PC-3 (cell line): ENCODE measurements around the gene EPB41L3. TPM values are rescaled to one million over a fixed set of nuclear protein-coding genes. Genes with fewer than 3 reads are reported as not detected.

ENCODE experiments used
- ATAC-seq: fragments of 200-7000 bp; cut with Tn5 transposase; 2 replicates; pipeline ENCODE4 v1.9.1; 2020; ENCODE audit warnings: mild to moderate bottlenecking, moderate library complexity
- BruUV-seq: library from RNA; stranded (reverse); fragments of 400-500 nt; replicated peaks from 2 replicates; lab custom pipeline; 2021; lab: Mats Ljungman, UMichigan
- CTCF ChIA-PET: fragments of 300-600 bp; sonication (Branson Sonifier 250); formaldehyde crosslinking; loops from one replicate; lab custom pipeline; 2022; ENCODE audit warnings: antibody characterized with exemption; lab: Charles Lee
- POLR2A ChIA-PET: fragments of 300-600 bp; sonication (Branson Sonifier 250); formaldehyde crosslinking; loops from one replicate; lab custom pipeline; 2022; ENCODE audit warnings: antibody characterized with exemption; ENCODE audit not compliant: unreplicated experiment; lab: Charles Lee
- DNase-seq: peaks from one replicate; pipeline ENCODE4 v3.0.0-alpha.2; 2015
- H2AFZ ChIP-seq: fragments of 300-600 bp; sonication (generic); 2 replicates; pipeline ENCODE4 v1.6.0; 2016; ENCODE audit warnings: antibody characterized with exemption, low read length
- H3F3A ChIP-seq: fragments of 300-600 bp; sonication (generic); one replicate; pipeline ENCODE4 v1.6.0; 2017; ENCODE audit warnings: antibody characterized with exemption, low read length, control low read depth, mild to moderate bottlenecking; ENCODE audit not compliant: unreplicated experiment
- H3K27ac ChIP-seq: fragments of 300-600 bp; sonication (generic); 2 replicates; pipeline ENCODE4 v1.5.1; 2016; ENCODE audit warnings: mild to moderate bottlenecking, low read length
- H3K27me3 ChIP-seq: fragments of 300-600 bp; sonication (generic); 2 replicates; pipeline ENCODE4 v1.6.1; 2016; ENCODE audit warnings: low read length, mixed read lengths
- H3K36me3 ChIP-seq: fragments of 300-600 bp; sonication (generic); 2 replicates; pipeline ENCODE4 v1.6.1; 2016; ENCODE audit warnings: low read depth, mixed run types, low read length, mixed read lengths
- H3K4me1 ChIP-seq: fragments of 300-600 bp; sonication (generic); 2 replicates; pipeline ENCODE4 v1.5.1; 2016; ENCODE audit warnings: low read length; ENCODE audit not compliant: insufficient read depth
- H3K4me2 ChIP-seq: fragments of 300-600 bp; sonication (generic); 2 replicates; pipeline ENCODE4 v1.6.0; 2016; ENCODE audit warnings: low read length
- H3K4me3 ChIP-seq: fragments of 300-600 bp; sonication (generic); 2 replicates; pipeline ENCODE4 v1.5.1; 2016; ENCODE audit warnings: mild to moderate bottlenecking, low read length, mixed read lengths
- H3K79me2 ChIP-seq: fragments of 300-600 bp; sonication (generic); 2 replicates; pipeline ENCODE4 v1.6.1; 2017; ENCODE audit warnings: low read length, mixed read lengths
- H3K9ac ChIP-seq: fragments of 300-600 bp; sonication (generic); 2 replicates; pipeline ENCODE4 v1.6.0; 2016; ENCODE audit warnings: mild to moderate bottlenecking, low read length
- H3K9me2 ChIP-seq: fragments of 300-600 bp; sonication (generic); replicated peaks from 2 replicates; pipeline ENCODE4 v1.6.1; 2016; ENCODE audit warnings: mixed run types, low read length, mixed read lengths
- H3K9me3 ChIP-seq: fragments of 300-600 bp; sonication (generic); 2 replicates; pipeline ENCODE4 v1.6.1; 2016; ENCODE audit warnings: low read length, mixed read lengths
- H4K20me1 ChIP-seq: fragments of 300-600 bp; sonication (generic); 2 replicates; pipeline ENCODE4 v1.6.1; 2016; ENCODE audit warnings: low read length, mixed read lengths
- EZH2 ChIP-seq: fragments of 300-600 bp; sonication (generic); IDR thresholded peaks from one replicate; pipeline ENCODE4 v1.6.1; 2017; ENCODE audit warnings: antibody characterized with exemption, mild to moderate bottlenecking, low read length; ENCODE audit not compliant: unreplicated experiment
- EZH2phosphoT487 ChIP-seq: fragments of 300-600 bp; sonication (generic); IDR thresholded peaks from 2 replicates; pipeline ENCODE4 v1.6.1; 2018; ENCODE audit warnings: mild to moderate bottlenecking, antibody characterized with exemption, low read length, borderline replicate concordance
- intact Hi-C: fragments of 100-400 bp; cut with micrococcal nuclease; formaldehyde crosslinking; loops from 2 replicates; pipeline ENCODE4 v1.9.0; 2023
- total RNA-seq: library from RNA; depleted of rRNA; stranded (reverse); fragments of >200 nt; gene quantifications from 2 replicates; pipeline ENCODE4 v1.2.3, GENCODE V29; 2014
- TF ChIP-seq, protein P1 (sequence below): fragments of 300-600 bp; sonication (generic); conservative IDR thresholded peaks from 2 replicates; pipeline ENCODE4 v1.5.1; 2017; ENCODE audit warnings: antibody characterized with exemption, low read depth, mild to moderate bottlenecking, low read length

The EPB41L3 gene
- total RNA-seq, 1 experiment from 2014 or later, result 39.5 TPM

DNA sequence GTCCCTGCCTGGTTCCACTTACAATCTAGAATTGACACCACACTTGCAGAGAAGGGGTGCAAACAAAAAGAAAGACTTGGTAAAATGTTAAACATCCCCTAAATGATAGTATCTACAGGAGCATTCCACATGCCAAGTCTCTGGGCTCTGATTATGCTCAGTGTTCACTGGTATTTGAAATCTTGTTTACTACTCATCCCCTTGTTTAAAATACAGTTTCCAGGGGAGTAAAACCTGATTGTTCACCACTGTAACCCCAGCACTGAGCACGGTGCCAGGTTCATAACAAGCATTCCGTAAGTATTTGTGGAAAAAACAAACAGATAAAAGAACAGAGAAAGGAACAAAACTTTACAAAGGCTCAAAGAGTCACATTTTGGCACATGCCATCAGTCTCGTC lies 11.7 kb downstream of the EPB41L3 start:
- no TSS peak for BruUV-seq
- ChIA-PET CTCF (no interaction called here), POLR2A (interaction anchor here (0.6 kb wide), 1 partner anchor 180 kb away, joined by 13 read pairs; no protein-coding TSS in a partner anchor)
- TF ChIP-seq, protein P1, sequence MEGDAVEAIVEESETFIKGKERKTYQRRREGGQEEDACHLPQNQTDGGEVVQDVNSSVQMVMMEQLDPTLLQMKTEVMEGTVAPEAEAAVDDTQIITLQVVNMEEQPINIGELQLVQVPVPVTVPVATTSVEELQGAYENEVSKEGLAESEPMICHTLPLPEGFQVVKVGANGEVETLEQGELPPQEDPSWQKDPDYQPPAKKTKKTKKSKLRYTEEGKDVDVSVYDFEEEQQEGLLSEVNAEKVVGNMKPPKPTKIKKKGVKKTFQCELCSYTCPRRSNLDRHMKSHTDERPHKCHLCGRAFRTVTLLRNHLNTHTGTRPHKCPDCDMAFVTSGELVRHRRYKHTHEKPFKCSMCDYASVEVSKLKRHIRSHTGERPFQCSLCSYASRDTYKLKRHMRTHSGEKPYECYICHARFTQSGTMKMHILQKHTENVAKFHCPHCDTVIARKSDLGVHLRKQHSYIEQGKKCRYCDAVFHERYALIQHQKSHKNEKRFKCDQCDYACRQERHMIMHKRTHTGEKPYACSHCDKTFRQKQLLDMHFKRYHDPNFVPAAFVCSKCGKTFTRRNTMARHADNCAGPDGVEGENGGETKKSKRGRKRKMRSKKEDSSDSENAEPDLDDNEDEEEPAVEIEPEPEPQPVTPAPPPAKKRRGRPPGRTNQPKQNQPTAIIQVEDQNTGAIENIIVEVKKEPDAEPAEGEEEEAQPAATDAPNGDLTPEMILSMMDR, result no peak
- no peak for TF ChIP-seq EZH2
- H3K27me3 ChIP-seq, result no peaks in the 10 kb centered on the region
- H3K4me2 ChIP-seq, result no peak overlapping the region
- intact Hi-C loops, result no loop called here
- H3K9me3 ChIP-seq, result no peaks in the 10 kb centered on the region; the same call in 1 of the 2 replicates
- no peaks in the 10 kb centered on the region for H3K4me1 ChIP-seq
- peaks cover 8% of the 10 kb centered on the region for H3K79me2 ChIP-seq
- H3K9me2 ChIP-seq, result no peaks in the 10 kb centered on the region
- no peaks in the 10 kb centered on the region for H4K20me1 ChIP-seq
- H3K36me3 ChIP-seq, result no peaks in the 10 kb centered on the region
- no peak for DNase-seq
- H3F3A ChIP-seq, result no peaks in the 10 kb centered on the region
- H3K9ac ChIP-seq, result no peak overlapping the region
- no peak overlapping the region for H3K27ac ChIP-seq
- H3K4me3 ChIP-seq, result no peak overlapping the region
- H2AFZ ChIP-seq, result no peak overlapping the region
- no peak for ATAC-seq

DNA sequence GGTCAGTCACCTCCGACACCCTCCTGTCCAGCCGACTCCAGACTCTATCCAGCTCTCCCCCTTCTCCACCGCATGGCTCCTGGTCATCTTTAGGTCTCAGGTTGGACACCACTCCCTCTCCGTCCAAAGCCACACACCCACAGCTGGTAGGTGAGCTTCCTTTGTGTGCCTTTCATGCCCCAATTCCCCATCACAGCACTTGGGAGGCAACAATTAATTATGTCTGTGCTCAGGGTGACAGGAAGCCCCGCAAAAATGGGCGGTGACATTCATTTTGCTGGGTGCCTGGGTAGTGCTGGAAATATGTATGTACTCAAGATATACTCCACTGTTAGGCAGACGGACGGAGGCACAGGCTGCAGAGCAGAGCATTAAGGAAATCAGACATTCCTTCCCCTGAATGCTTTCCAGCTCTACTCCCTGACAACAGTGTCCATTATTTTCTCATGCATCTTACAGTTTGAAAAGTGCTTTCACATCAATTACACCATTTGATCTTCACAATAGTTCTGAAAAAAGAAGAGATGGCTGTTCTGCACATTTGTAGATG lies 13.1 kb downstream of the EPB41L3 start:
- Histone ChIP-seq H3K27me3 (no peaks in the 10 kb centered on the region), H3K9ac (no peak overlapping the region), H3K36me3 (no peaks in the 10 kb centered on the region), H3K4me2 (no peak overlapping the region), H3K79me2 (peaks cover 4% of the 10 kb centered on the region; the same call in 1 of the 2 replicates), H3K9me2 (no peaks in the 10 kb centered on the region), H2AFZ (no peak overlapping the region), H3F3A (no peaks in the 10 kb centered on the region), H3K4me3 (no peak overlapping the region), H3K27ac (no peak overlapping the region), H3K9me3 (no peaks in the 10 kb centered on the region; the same call in 1 of the 2 replicates), H4K20me1 (no peaks in the 10 kb centered on the region), H3K4me1 (no peaks in the 10 kb centered on the region)
- BruUV-seq, result no TSS peak
- TF ChIP-seq EZH2phosphoT487 (no peak), EZH2 (no peak)
- TF ChIP-seq, protein P1, result no peak
- ATAC-seq (no peak), DNase-seq (no peak)
- ChIA-PET CTCF (no interaction called here), POLR2A (no interaction called here)
- intact Hi-C loops, result no loop called here

DNA sequence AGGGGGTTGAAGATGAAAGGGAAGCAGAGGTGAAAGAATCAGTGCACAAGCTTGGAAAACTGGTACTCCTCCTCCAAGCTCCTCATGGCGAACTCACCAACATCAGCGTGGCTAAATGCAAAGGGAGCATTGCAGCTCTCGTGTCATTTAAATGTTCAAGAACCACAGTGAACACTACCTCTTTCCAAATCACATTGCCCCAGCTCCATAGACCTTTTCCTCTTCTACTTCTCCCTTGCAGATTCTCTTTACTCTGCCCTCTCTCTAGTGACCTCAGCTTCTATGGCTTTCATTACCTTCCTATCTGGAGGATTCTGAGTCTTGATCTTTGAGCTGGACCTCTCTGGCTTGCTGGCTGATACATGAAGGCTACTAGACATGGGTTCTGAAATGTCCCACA lies 14.3 kb downstream of the EPB41L3 start:
- ChIA-PET CTCF (no interaction called here), POLR2A (no interaction called here)
- H3F3A ChIP-seq, result no peaks in the 10 kb centered on the region
- no peaks in the 10 kb centered on the region for H3K9me2 ChIP-seq
- no peak overlapping the region for H2AFZ ChIP-seq
- no peak overlapping the region for H3K4me3 ChIP-seq
- peaks cover 4% of the 10 kb centered on the region; the same call in 1 of the 2 replicates for H3K79me2 ChIP-seq
- no peak for DNase-seq
- BruUV-seq, result no TSS peak
- no peaks in the 10 kb centered on the region for H3K27me3 ChIP-seq
- H3K4me2 ChIP-seq, result no peak overlapping the region
- H3K9ac ChIP-seq, result no peak overlapping the region
- H3K27ac ChIP-seq, result no peak overlapping the region
- no peaks in the 10 kb centered on the region; the same call in 1 of the 2 replicates for H3K9me3 ChIP-seq
- ATAC-seq, result no peak
- TF ChIP-seq, protein P1, result no peak
- TF ChIP-seq EZH2, result no peak
- no peak for TF ChIP-seq EZH2phosphoT487
- no peaks in the 10 kb centered on the region for H3K36me3 ChIP-seq
- intact Hi-C loops, result no loop called here
- no peaks in the 10 kb centered on the region for H3K4me1 ChIP-seq
- H4K20me1 ChIP-seq, result no peaks in the 10 kb centered on the region
